ENCODE data around the gene KLHL6. TPM values are rescaled to one million over a fixed set of nuclear protein-coding genes. Genes with fewer than 3 reads are reported as not detected.

KLHL6 gene
- total and polyA plus RNA-seq, 7 donors: under 0.01 to 10.3 (median 1.1) TPM

DNA sequence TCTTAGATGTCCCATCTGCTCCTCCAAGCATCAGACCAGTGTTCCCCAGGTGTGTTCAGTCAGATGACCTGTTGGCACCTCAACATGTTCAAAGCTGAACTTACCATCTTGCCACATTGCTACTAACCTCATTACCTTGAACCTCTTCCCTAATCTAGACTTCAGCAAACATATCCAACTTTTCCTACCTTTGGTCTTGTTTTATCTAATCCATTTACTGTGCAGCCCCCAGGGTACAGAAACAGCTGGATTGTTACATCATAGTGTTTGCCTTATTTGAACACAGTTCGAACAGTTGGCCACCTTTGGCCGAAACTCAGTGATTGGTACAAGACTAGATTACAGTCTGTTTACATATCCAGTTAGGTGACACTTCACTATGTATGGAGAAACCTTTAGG, 91.0 kb downstream of the KLHL6 start:
- DNase-seq: no peak
- H3K27me3 ChIP-seq: no peaks in the 10 kb centered on the region
- intact Hi-C loops (cut with DNase I): no loop called here
- whole genome bisulfite sequencing, 2 donors: 18 to 66% methylated on average over 2 of the region's 2 CpGs
- no peaks in the 10 kb centered on the region for H3K36me3 ChIP-seq
- TF ChIP-seq, protein P1, sequence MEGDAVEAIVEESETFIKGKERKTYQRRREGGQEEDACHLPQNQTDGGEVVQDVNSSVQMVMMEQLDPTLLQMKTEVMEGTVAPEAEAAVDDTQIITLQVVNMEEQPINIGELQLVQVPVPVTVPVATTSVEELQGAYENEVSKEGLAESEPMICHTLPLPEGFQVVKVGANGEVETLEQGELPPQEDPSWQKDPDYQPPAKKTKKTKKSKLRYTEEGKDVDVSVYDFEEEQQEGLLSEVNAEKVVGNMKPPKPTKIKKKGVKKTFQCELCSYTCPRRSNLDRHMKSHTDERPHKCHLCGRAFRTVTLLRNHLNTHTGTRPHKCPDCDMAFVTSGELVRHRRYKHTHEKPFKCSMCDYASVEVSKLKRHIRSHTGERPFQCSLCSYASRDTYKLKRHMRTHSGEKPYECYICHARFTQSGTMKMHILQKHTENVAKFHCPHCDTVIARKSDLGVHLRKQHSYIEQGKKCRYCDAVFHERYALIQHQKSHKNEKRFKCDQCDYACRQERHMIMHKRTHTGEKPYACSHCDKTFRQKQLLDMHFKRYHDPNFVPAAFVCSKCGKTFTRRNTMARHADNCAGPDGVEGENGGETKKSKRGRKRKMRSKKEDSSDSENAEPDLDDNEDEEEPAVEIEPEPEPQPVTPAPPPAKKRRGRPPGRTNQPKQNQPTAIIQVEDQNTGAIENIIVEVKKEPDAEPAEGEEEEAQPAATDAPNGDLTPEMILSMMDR (IDR thresholded peaks at IDR 0.05): no peak
- no peak for TF ChIP-seq POLR2A (IDR thresholded peaks at IDR 0.05)
- TF ChIP-seq EP300 (IDR thresholded peaks at IDR 0.05): no peak
- no peak for TF ChIP-seq POLR2AphosphoS5 (IDR thresholded peaks at IDR 0.05)
- H3K4me1 ChIP-seq: peaks cover 0 to 3% (median 2%) of the 10 kb centered on the region in 4 donors
- H3K27ac ChIP-seq: no peak overlapping the region
- H3K9me3 ChIP-seq: no peaks in the 10 kb centered on the region
- H3K4me3 ChIP-seq: no peak overlapping the region

DNA sequence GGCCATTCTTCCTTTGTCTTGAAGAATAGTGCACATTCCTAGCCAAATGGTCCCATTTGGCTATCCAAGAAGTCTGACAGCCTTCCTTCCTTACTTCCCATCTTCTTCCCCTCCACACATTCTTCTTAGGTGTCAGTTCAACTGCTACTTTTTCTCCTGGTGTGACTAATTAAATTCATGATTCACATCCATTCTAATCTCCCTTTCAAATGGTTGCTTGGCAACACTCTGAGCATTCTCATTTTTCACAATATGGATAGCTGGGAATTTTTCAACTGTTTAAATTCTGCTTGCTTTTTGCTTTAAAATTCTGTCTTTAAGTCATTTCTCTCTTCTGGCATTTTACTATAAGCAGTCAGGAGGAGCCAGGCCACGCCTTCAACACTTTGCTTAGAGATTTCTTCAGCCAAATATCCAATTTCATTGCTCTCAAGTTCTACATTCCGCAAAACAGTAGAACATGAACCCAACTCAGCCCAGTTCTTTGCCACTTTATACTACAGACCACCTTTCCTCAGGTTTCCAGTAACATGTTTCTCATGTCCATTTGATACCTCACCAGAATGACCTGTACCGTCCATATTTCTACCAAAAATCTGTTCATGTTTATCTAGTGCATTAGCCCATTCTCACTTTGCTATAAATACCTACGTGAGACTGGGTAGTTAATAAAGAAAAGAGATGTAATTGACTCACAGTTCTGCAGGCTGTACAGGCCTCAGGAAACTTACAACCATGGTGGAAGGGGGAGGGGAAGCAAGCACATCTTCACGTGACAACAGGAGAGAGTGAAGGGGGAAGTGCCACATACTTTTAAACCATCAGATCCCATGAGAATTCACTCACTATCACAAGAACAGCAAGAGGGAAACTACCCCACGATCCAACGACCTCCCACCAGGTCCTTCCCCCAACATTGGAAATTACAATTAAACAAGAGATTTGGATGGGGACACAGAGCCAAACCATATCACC, 95.1 kb downstream of the KLHL6 start:
- Histone ChIP-seq H3K4me3 (no peak overlapping the region), H3K27me3 (no peaks in the 10 kb centered on the region), H3K4me1 (no peaks in the 10 kb centered on the region), H3K27ac (no peak overlapping the region), H3K36me3 (peaks cover 0 to 8% (median 0%) of the 10 kb centered on the region in 4 donors), H3K9me3 (no peaks in the 10 kb centered on the region)
- 84 to 90% methylated on average over 7 of the region's 7 CpGs for WGBS, 2 donors
- intact Hi-C loops (cut with DNase I): no loop called here
- DNase-seq: no peak
- TF ChIP-seq POLR2A (IDR thresholded peaks at IDR 0.05) (no peak), EP300 (IDR thresholded peaks at IDR 0.05) (no peak), POLR2AphosphoS5 (IDR thresholded peaks at IDR 0.05) (no peak)
- TF ChIP-seq, protein P1 (IDR thresholded peaks at IDR 0.05): no peak

DNA sequence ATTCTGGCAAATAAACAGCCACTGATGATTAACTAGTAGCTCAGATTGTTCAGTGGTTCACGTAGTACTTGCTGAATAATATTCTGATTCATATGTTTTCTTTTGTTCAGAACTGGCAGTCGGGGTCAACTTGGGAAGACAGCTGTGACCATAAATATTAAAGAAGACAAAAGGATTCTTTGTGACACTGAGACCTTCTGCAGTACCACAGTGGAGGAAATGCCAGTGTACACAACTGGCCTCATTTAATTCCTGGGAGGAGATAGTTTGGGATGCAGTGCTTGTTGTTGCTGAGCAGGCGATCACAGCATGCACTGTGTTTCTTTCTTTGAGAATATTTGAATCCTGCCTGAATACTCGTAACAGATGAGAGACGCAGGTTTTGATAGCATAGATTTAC, 100.4 kb downstream of the KLHL6 start:
- Histone ChIP-seq H3K4me1 (peaks cover 0 to under 1% (median 0%) of the 10 kb centered on the region in 4 donors), H3K4me3 (no peak overlapping the region), H3K9me3 (no peaks in the 10 kb centered on the region), H3K27ac (no peak overlapping the region), H3K27me3 (no peaks in the 10 kb centered on the region), H3K36me3 (peaks cover 0 to 43% (median 2%) of the 10 kb centered on the region in 4 donors)
- WGBS, 2 donors: 88 to 90% methylated on average over 5 of the region's 5 CpGs
- no peak for DNase-seq
- intact Hi-C loops (cut with DNase I): no loop called here
- TF ChIP-seq EP300 (IDR thresholded peaks at IDR 0.05): no peak
- no peak for TF ChIP-seq POLR2A (IDR thresholded peaks at IDR 0.05)
- TF ChIP-seq, protein P1 (IDR thresholded peaks at IDR 0.05): no peak
- no peak for TF ChIP-seq POLR2AphosphoS5 (IDR thresholded peaks at IDR 0.05)

DNA sequence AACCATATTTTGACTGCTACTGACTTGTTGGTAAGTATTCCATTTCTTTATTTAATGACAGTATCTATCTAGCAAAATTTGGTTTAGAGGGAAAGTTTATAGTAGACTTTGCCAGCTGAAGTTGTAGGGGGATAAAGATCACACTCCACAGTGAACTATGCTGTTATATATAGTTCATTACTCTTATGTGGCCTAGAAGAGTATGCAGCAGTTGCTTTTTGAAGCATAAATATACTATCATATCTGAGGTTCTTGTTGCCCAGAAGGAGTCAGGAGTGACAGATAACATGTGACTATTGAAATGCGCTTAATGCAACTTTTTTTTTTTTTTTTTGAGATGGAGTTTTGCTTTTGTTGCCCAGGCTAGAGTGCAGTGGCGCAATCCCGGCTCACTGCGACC, 101.4 kb downstream of the KLHL6 start:
- Histone ChIP-seq H3K4me1 (peaks cover 0 to 11% (median 5%) of the 10 kb centered on the region in 4 donors), H3K27ac (no peak overlapping the region), H3K36me3 (peaks cover 0 to 43% (median 2%) of the 10 kb centered on the region in 4 donors), H3K4me3 (no peak overlapping the region), H3K27me3 (no peaks in the 10 kb centered on the region), H3K9me3 (no peaks in the 10 kb centered on the region)
- 94 to 99% methylated on average over 4 of the region's 4 CpGs for WGBS, 2 donors
- intact Hi-C loops (cut with DNase I): no loop called here
- TF ChIP-seq EP300 (IDR thresholded peaks at IDR 0.05) (no peak), POLR2A (IDR thresholded peaks at IDR 0.05) (no peak), POLR2AphosphoS5 (IDR thresholded peaks at IDR 0.05) (no peak)
- TF ChIP-seq, protein P1 (IDR thresholded peaks at IDR 0.05): no peak
- no peak for DNase-seq

Measured in sigmoid colon (tissue), 7 donors.